Measurements from ENCODE around the gene TBC1D22A. TPM values are rescaled to one million over a fixed set of nuclear protein-coding genes. Genes with fewer than 3 reads are reported as not detected.
A peak's percentile ranks its signal among the peaks of the same experiment; 100 is the strongest.
"Not testable (repeated sequence)": the region's sequence is repeated elsewhere in the genome, so short reads cannot be mapped to it uniquely, and the experiment has no call there.

The TBC1D22A gene
- polyA plus RNA-seq, 1 of the 3 experiments (the other 2 are of a cell fraction): 16.5 TPM

- TF ChIP-seq NRF1 (IDR thresholded peaks at IDR 0.05; ENCODE audit: low read depth, low read length): no peak
- TF ChIP-seq POLR2AphosphoS5 (IDR thresholded peaks at IDR 0.05; ENCODE audit: low read depth, low read length): no peak
- no peak for TF ChIP-seq RXRA (IDR thresholded peaks at IDR 0.05; ENCODE audit: borderline replicate concordance, low read depth)
- no peak for TF ChIP-seq IRF3 (IDR thresholded peaks at IDR 0.05; ENCODE audit: low read depth, low read length)
- TF ChIP-seq RFX5 (IDR thresholded peaks at IDR 0.05; ENCODE audit: low read length): no peak
- TF ChIP-seq YY1 (IDR thresholded peaks at IDR 0.05; ENCODE audit: low read depth): no peak
- no peak for TF ChIP-seq SIN3A (IDR thresholded peaks at IDR 0.05; ENCODE audit: borderline replicate concordance, low read depth, low read length)
- TF ChIP-seq SMC3 (IDR thresholded peaks at IDR 0.05; ENCODE audit: low read depth, low read length): peak; percentile 35; the same call in 1 of the 2 replicates
Observed at GRCh38 chr22:47168900-47169800, 406.7 kb downstream of the TBC1D22A start (continued).

DNA sequence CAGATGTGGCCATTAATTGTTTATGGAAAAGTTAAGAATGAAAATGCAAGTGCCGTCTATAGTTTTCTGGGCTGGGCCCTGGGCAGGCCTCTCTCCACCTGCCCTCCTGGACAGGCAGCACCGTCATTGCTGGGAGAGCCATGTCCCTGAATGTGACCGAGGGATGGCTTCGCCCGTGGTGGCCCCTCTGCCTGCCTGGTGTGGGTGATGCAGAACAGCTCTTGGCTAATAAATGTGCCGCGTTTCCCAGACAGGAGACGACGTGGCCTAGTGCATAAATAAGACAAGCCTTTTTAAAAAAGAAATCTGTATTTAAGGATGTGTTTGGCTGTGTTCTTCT, 407.3 kb downstream of the TBC1D22A start:
- no peak overlapping the region for H2AFZ ChIP-seq (ENCODE audit: low read depth)
- H3K27me3 ChIP-seq (ENCODE audit: insufficient read depth): no peaks in the 10 kb centered on the region
- DNase-seq: no peak
- no peaks in the 10 kb centered on the region for H3K9me2 ChIP-seq
- H3F3A ChIP-seq (replicated peaks; ENCODE audit: insufficient read depth): no peaks in the 10 kb centered on the region
- H3K4me1 ChIP-seq (ENCODE audit: control insufficient read depth in 1 of 2, insufficient read depth in 2 of 2, low read depth in 1 of 2, low read length in 1 of 2): peaks cover 0 to 4% of the 10 kb centered on the region in 2 experiments; a peak in 1 of 4 replicates
- no peak overlapping the region for H3K9ac ChIP-seq
- no peak overlapping the region for H3K4me2 ChIP-seq
- CTCF ChIA-PET: no interaction called here
- H3K79me2 ChIP-seq (ENCODE audit: insufficient read depth): no peaks in the 10 kb centered on the region
- POLR2A ChIA-PET: no interaction called here
- WGBS (ENCODE audit: low lambda C conversion rate): 94% methylated on average over 9 of the region's 9 CpGs
- H3K9me3 ChIP-seq: no peaks in the 10 kb centered on the region
- no peak for TF ChIP-seq TAF1 (IDR thresholded peaks at IDR 0.05; ENCODE audit: borderline replicate concordance, low read depth, low read length)
- H3K4me3 ChIP-seq (ENCODE audit: low read depth in 2 of 2, low read length in 1 of 2): no peak overlapping the region
- H3K36me3 ChIP-seq (replicated peaks in 1 of 2; ENCODE audit: control insufficient read depth in 1 of 2, insufficient read depth in 2 of 2, low read length in 1 of 2): no peaks in the 10 kb centered on the region
- H3K27ac ChIP-seq (ENCODE audit: low read depth in 2 of 2, low read length in 1 of 2): no peak overlapping the region
- no peaks in the 10 kb centered on the region for H4K20me1 ChIP-seq (ENCODE audit: insufficient read depth)

DNA sequence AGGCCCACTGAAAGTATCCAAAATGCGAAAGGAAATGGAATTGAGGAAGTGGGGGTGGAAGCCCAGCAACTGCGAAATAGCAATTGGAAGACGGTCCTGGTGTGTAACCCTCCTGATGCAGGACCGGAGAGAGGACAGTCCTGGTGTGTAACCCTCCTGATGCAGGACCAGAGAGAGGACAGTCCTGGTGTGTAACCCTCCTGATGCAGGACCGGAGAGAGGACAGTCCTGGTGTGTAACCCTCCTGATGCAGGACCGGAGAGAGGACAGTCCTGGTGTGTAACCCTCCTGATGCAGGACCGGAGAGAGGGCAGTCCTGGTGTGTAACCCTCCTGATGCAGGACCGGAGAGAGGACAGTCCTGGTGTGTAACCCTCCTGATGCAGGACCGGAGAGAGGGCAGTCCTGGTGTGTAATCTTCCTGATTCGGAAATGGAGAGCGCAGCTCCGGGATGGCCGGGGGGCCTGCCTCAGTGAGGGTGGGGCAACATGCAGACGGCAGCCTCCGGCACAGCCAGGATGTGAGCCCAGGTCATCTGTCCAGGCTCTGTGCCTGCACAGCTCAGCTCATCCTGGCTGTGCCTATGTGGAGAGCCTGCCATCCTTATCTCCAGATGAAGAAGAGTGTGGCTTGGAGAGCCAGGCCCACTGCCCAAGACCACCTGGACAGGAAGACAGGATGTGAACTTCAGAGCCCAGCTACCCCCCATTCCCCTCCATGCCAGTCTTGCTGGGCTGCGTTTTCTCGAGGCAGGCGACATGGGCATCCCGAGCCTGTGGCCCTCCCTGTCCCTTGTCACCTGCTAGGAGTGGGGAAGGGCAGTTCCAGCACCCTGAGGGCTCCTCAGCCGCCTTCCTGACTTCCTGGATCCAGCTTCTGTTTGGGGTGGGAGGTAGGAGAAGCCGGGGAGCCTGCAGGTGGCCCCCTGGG, 408.3 kb downstream of the TBC1D22A start:
- H3K27me3 ChIP-seq (ENCODE audit: insufficient read depth); H3K27ac ChIP-seq (ENCODE audit: low read depth in 2 of 2, low read length in 1 of 2); H3K9me2 ChIP-seq; H3F3A ChIP-seq (replicated peaks; ENCODE audit: insufficient read depth); H3K9ac ChIP-seq; DNase-seq; POLR2A ChIA-PET; H3K4me2 ChIP-seq; H3K4me1 ChIP-seq (ENCODE audit: control insufficient read depth in 1 of 2, insufficient read depth in 2 of 2, low read depth in 1 of 2, low read length in 1 of 2); H3K36me3 ChIP-seq (replicated peaks in 1 of 2; ENCODE audit: control insufficient read depth in 1 of 2, insufficient read depth in 2 of 2, low read length in 1 of 2); H4K20me1 ChIP-seq (ENCODE audit: insufficient read depth); H3K4me3 ChIP-seq (ENCODE audit: low read depth in 2 of 2, low read length in 1 of 2); H2AFZ ChIP-seq (ENCODE audit: low read depth); H3K79me2 ChIP-seq (ENCODE audit: insufficient read depth); H3K9me3 ChIP-seq: not testable (repeated sequence)
- WGBS (ENCODE audit: low lambda C conversion rate): 72% methylated on average over 11 of the region's 21 CpGs
- CTCF ChIA-PET: interaction anchor here (0.8 to 1.2 kb wide), 2 partner anchors 367 to 372 kb away, joined by 3 read pairs; no protein-coding TSS in a partner anchor
